ENCODE results near the gene BORCS5.

DNA sequence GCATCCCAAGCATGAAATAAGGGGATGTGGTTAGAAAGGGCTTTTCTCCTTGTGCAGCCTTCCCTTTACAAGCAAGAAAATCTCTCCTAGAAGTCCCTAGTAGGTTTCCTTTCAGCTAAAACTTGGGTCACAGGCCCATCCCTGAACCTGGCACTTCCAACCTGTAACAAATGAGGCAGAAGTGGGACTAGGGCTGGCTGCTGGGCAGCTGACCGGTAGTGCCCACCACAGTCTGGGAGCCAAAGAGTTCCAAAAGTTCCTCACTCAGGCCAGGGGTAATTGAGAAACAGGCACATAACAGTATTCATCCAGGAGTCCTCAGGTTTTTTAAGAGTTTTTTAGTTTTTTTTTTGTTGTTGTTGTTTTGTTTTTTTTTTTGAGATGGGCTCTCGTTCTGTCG lies 30.6 kb upstream of the BORCS5 start:
- no peak for TF ChIP-seq CTCF (IDR thresholded peaks at IDR 0.05)
- TF ChIP-seq POLR2A (IDR thresholded peaks at IDR 0.05), result no peak
